Small intestine (tissue), 7 donors: ENCODE data around the gene ADARB2. TPM values are rescaled to one million over a fixed set of nuclear protein-coding genes. Genes with fewer than 3 reads are reported as not detected.
A peak's percentile ranks its signal among the peaks of the same experiment; 100 is the strongest.
"Not testable (repeated sequence)": the region's sequence is repeated elsewhere in the genome, so short reads cannot be mapped to it uniquely, and the experiment has no call there.

Experiments
- DNase-seq, 2 donors: peaks; one replicate each; pipeline versions ENCODE4 v3.0.0 to v3.0.0-alpha.2; 2013
- FAIRE-seq: peaks from 2 replicates; lab custom pipeline; 2012; peaks lifted over from hg19 to GRCh38; lab: Jason Lieb, UNC
- H3K27ac ChIP-seq, 3 donors: one replicate each; pipeline ENCODE4 v1.5.1; 2013; ENCODE audit warnings: low read length in 2 of 3, mild to moderate bottlenecking in 2 of 3, control low read depth in 1 of 3, inconsistent platforms in 1 of 3, low read depth in 1 of 3, moderate library complexity in 1 of 3
- H3K27me3 ChIP-seq, 3 donors: one replicate each; pipeline ENCODE4 v1.6.1; 2013; ENCODE audit warnings: low read length in 3 of 3, inconsistent platforms in 1 of 3; ENCODE audit not compliant: control insufficient read depth in 3 of 3, insufficient read depth in 3 of 3
- H3K36me3 ChIP-seq, 3 donors: one replicate each; pipeline ENCODE4 v1.6.1; 2013; ENCODE audit warnings: low read length in 3 of 3, inconsistent platforms in 1 of 3, low read depth in 1 of 3, mild to moderate bottlenecking in 1 of 3, moderate library complexity in 1 of 3; ENCODE audit not compliant: control insufficient read depth in 3 of 3, insufficient read depth in 2 of 3
- H3K4me1 ChIP-seq, 3 donors: one replicate each; pipeline ENCODE4 v1.6.1; 2013; ENCODE audit warnings: low read length in 2 of 3, inconsistent platforms in 1 of 3, low read depth in 1 of 3, mild to moderate bottlenecking in 1 of 3, moderate library complexity in 1 of 3; ENCODE audit not compliant: control insufficient read depth in 3 of 3, insufficient read depth in 2 of 3
- H3K4me3 ChIP-seq, 3 donors: one replicate each; pipeline ENCODE4 v1.5.1; 2013; ENCODE audit warnings: low read length in 3 of 3, control low read depth in 1 of 3, inconsistent platforms in 1 of 3, low read depth in 1 of 3, mild to moderate bottlenecking in 1 of 3, moderate library complexity in 1 of 3
- H3K9me3 ChIP-seq, 2 donors: one replicate each; pipeline ENCODE4 v1.6.1; 2013; ENCODE audit warnings: low read depth in 1 of 2, low read length in 1 of 2; ENCODE audit not compliant: control insufficient read depth in 2 of 2, insufficient read depth in 1 of 2
- whole genome bisulfite sequencing, 3 donors: extraction: QIAGEN DNeasy Blood & Tissue Kit; methylation state at CpG; one replicate each; pipeline ENCODE4 v1.1.7; 2013; 5-methylcytosine and 5-hydroxymethylcytosine counted together
- polyA plus RNA-seq, 4 donors: library from polyadenylated mRNA; stranded (reverse) in 3 of 4; unstranded in 1 of 4; fragments of 200-250 nt in 3 of 4; fragments of 120-200 nt in 1 of 4; gene quantifications; one replicate each; pipeline versions ENCODE4 v1.2.1 to v1.2.3, GENCODE V29; 2013
- donor health status: healthy with polysubstance abuse.
- donor health status: control.
- donor health status: control.
- donor health status: Bipolar disorder and iron deficiency.
- donor health status: healthy.

ADARB2 gene
- polyA plus RNA-seq, 4 donors: 0.35 to 1.8 (median 0.94) TPM

DNA sequence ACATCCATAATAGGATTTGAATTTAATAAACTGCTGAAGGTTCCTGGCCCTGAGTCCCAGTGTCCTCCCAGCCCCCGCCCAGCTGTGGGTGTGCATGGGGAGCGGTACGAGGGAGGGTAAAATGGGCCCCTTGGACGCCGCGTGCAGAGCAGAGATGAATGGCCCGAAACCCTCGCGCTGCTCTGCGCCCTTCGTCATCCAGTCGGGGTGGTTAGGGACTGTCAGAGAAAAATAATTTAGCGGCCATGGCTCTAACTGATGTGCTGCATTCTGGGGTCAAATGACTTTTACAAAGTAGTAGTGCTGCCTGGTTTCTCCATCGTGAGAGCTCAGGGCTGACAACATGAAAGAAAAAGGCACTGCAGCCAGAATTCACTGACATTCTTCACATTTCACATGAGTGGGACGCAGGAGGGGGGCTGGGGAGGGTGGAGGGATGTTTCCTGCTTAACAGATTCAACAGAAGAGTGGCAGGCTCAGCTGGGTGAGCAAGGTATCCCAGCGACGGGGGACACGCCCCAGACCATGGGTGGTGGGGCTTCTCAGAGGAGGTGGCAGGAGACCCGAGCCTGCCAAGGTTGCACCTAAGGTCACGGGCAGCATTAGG lies 376.7 kb downstream of the ADARB2 start:
- no peaks in the 10 kb centered on the region for H3K36me3 ChIP-seq
- no peaks in the 10 kb centered on the region for H3K9me3 ChIP-seq
- H3K4me3 ChIP-seq: no peak overlapping the region
- H3K27ac ChIP-seq: no peak overlapping the region
- peaks cover 0 to 3% (median 0%) of the 10 kb centered on the region in 3 donors for H3K27me3 ChIP-seq
- FAIRE-seq (no peak), DNase-seq (no peak)
- WGBS, 3 donors: 45 to 68% (median 62%) methylated on average over 18 to 20 of the region's 20 CpGs
- no peaks in the 10 kb centered on the region for H3K4me1 ChIP-seq

DNA sequence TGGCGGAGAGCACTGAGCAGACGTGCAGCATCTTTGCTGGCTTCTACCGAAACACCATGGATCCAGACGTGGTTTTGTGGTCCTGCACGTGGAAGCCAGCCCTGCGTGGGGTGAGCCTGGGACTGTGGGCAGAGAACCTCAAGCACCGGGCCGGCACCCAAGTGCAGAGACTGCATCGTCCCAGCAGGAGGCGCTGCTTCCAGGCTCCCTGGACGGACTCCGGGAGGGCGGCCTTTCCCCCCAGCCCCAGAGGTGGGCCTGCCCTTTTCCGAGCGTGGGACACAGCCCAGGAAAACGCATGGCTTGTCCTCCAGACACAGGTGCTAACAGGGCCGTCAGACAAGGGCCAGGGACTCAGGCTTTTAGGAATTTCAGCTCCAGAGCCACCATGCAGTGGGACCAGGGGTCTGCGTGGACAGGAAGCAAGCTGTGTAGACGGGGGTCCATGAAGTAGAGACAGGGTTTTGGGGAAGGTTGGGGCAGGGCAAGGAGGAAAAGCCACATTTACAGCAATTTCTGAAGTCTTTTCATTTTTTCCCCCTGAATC lies 377.2 kb downstream of the ADARB2 start:
- Histone ChIP-seq H3K4me1 (no peaks in the 10 kb centered on the region), H3K36me3 (no peaks in the 10 kb centered on the region), H3K4me3 (no peak overlapping the region), H3K27ac (no peak overlapping the region), H3K27me3 (peaks cover 0 to 3% (median 0%) of the 10 kb centered on the region in 3 donors), H3K9me3 (no peaks in the 10 kb centered on the region)
- no peak for FAIRE-seq
- 76 to 85% (median 78%) methylated on average over 19 of the region's 19 CpGs for WGBS, 3 donors
- DNase-seq: no peak

DNA sequence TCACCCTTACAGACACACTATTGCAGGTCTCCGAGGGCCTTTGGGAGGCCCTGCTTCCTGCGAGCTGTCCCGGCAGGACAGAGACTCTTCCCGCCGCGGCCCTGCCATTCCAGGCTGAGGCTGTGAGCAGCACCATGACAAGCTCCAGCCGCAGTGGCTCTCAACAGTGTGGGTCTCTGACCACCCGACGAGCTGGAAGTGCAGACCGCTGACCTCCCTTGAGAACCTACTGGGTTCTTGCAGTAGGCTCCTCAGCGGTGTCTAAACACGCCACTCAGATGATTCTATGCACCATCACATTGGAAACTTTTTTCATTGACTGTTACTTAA lies 377.7 kb downstream of the ADARB2 start:
- no peaks in the 10 kb centered on the region for H3K9me3 ChIP-seq
- H3K36me3 ChIP-seq: no peaks in the 10 kb centered on the region
- FAIRE-seq (no peak), DNase-seq (no peak)
- H3K27ac ChIP-seq: no peak overlapping the region
- WGBS, 3 donors: 87 to 90% (median 88%) methylated on average over 12 of the region's 12 CpGs
- no peak overlapping the region for H3K4me3 ChIP-seq
- H3K27me3 ChIP-seq: peaks cover 0 to 3% (median 0%) of the 10 kb centered on the region in 3 donors
- no peaks in the 10 kb centered on the region for H3K4me1 ChIP-seq

DNA sequence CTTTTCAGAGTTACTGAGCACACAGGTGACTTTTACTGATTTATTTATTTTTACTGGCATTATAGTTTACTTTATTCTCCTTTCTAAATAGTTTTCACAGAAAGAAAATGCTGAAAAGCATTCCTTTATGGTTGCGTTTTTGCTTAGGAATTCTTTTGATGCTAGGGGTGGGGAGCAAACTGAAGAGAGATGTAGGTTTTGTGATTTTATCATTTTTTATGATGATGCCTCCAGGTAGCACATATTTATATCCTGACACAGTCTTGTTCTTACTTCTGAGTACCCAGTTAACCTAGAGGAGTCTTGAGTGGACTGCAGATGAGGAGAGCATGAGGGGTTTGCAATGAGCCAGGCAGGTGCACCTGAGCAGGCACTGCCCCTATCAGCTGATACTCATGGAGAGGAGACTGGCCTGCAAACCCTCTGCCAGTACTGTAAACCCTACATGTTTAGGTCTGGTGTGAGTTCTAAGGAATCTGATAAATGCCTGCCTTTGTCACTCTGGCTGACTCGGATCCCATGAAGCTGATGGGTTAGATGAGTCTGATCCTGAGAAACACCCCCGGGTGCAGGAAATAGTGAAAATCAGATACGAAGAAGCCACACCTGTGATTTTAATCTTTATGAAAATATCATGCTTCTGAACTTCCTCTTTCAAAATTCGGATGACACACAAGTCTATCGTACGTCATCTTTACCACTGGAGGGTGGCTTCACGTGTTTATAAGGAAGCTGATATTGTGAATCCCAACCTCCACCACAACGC lies 378.3 kb downstream of the ADARB2 start:
- H3K4me3 ChIP-seq: no peak overlapping the region
- no peaks in the 10 kb centered on the region for H3K36me3 ChIP-seq
- H3K27me3 ChIP-seq: peaks cover 0 to 3% (median 0%) of the 10 kb centered on the region in 3 donors
- H3K4me1 ChIP-seq: no peaks in the 10 kb centered on the region
- H3K9me3 ChIP-seq: no peaks in the 10 kb centered on the region
- DNase-seq (no peak), FAIRE-seq (no peak)
- no peak overlapping the region for H3K27ac ChIP-seq
- 47 to 62% (median 49%) methylated on average over 9 of the region's 9 CpGs for WGBS, 3 donors

DNA sequence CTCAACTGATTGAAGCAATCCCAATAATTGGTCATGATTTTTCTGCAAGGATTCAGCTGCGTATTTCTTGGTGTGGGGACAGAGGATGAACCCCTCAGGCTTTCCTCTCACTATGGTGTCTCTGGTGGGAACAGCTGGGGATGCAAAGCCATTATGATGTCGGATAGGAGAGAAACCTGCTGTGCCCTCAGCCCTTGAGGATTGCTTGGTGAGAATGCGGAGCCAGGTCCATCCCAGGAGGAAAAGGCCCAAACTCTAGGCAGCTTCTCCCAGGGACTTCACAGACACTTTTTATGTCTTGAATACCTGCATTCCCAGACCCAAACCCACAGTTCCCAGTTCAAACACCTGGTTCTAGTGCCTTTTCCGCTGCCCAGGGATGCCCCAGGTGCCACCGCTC lies 379.2 kb downstream of the ADARB2 start:
- WGBS, 3 donors: 93 to 96% (median 94%) methylated on average over 5 of the region's 5 CpGs
- DNase-seq (no peak), FAIRE-seq (no peak)
- Histone ChIP-seq H3K4me1 (no peaks in the 10 kb centered on the region), H3K4me3 (no peak overlapping the region), H3K27ac (no peak overlapping the region), H3K9me3 (no peaks in the 10 kb centered on the region), H3K27me3 (peaks cover 0 to 3% (median 0%) of the 10 kb centered on the region in 3 donors), H3K36me3 (no peaks in the 10 kb centered on the region)

DNA sequence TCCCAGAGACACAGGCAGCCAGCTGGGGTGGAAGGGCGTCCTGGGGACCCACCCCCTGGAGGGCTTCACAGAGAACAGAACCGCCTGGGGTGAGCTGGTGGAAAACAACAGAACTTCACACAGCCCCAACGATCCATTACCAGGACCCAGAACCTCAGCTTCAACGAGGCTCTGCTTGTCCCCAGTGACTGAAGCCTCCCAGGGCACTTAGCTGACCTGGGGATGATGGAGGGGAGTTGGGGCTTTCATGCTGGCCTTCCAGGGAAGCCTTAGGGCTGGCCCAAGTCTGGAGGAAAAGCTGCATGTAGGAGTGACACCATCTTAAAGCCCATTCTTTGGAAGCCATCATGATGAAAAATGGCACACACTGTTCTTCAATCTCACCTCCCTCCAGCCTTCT lies 381.0 kb downstream of the ADARB2 start:
- Histone ChIP-seq H3K36me3 (no peaks in the 10 kb centered on the region), H3K9me3 (no peaks in the 10 kb centered on the region), H3K4me1 (no peaks in the 10 kb centered on the region), H3K4me3 (no peak overlapping the region), H3K27me3 (peaks cover 0 to 3% (median 0%) of the 10 kb centered on the region in 3 donors), H3K27ac (no peak overlapping the region)
- 68 to 81% (median 76%) methylated on average over 4 of the region's 4 CpGs for WGBS, 3 donors
- no peak for FAIRE-seq
- DNase-seq: no peak

DNA sequence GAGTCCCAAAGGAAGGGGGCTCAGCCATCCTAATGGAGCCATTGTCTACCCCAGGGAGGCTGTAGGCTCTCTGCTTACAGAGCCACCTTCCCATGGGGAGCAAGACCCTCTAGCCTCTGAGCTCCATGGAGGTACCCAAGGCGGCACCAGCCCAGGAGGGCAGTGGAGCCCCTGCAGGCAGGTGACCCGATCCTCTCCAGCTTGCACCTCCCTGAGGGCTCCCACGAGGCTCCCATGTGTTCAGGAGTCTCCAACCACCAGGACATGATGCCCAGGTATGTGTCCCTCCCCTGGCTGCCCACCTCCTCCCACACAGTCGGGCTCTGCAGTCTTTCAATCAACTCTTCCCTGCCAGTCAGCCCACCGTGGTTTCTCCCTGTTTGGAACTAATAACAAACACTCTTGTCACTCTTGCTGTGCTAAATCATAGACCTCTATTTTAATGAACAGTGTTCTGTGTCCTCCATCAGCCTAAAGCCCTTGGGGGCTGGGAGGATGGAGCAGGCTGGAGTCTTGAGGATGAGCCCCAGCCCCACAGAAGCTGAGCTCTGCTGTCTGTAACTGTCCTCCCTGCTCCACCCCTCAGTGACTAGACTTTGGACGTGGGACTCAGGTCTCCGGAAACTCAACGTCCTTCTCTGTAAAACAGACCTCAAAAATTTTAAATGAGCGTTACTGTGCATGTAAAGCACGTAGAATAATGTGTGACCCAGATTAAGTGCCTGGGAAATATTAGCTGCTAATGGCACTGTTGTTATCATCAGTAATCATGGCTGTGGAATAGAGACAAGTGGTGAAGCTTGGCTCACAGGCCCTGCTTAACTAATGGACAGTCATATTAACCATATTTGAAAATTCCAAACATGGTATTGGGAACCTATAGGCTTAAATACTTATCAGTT lies 382.3 kb downstream of the ADARB2 start:
- Histone ChIP-seq H3K27me3 (peaks cover 0 to 1% (median 0%) of the 10 kb centered on the region in 3 donors), H3K27ac (no peak overlapping the region), H3K4me1 (no peaks in the 10 kb centered on the region), H3K4me3 (no peak overlapping the region), H3K36me3 (no peaks in the 10 kb centered on the region), H3K9me3 (no peaks in the 10 kb centered on the region)
- 38 to 60% (median 55%) methylated on average over 10 of the region's 10 CpGs for WGBS, 3 donors
- peak in 1 of 2 donors; percentile 23 for DNase-seq
- FAIRE-seq: no peak

DNA sequence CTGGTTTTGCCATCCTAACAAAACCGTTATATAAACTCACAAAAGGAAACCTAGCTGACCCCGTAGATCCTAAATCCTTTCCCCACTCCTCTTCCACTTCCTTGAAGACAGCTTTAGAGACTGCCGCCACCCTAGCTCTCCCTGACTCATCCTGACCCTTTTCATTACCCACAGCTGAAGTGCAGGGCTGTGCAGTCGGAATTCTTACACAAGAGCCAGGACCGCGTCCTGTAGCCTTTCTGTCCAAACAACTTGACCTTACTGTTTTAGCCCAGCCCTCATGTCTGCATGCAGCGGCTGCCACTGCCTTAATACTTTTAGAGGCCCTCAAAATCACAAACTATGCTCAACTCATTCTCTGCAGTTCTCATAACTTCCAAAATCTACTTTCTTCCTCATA lies 385.0 kb downstream of the ADARB2 start:
- 79 to 89% (median 88%) methylated on average over 7 of the region's 7 CpGs for WGBS, 3 donors
- not testable (repeated sequence) for H3K4me1 ChIP-seq, H3K27me3 ChIP-seq, H3K9me3 ChIP-seq, H3K4me3 ChIP-seq, H3K27ac ChIP-seq, DNase-seq, FAIRE-seq, H3K36me3 ChIP-seq
